Neural progenitor cell (in vitro differentiated cells): ENCODE data around the gene FREM1. TPM values are rescaled to one million over a fixed set of nuclear protein-coding genes. Genes with fewer than 3 reads are reported as not detected.

Experiments used
- DNase-seq: peaks from one replicate; pipeline ENCODE4 v3.0.0-alpha.2; 2016; ENCODE audit warnings: low spot score
- H2AFZ ChIP-seq: fragments of 200-600 bp; sonication (generic); replicated peaks from 2 replicates; pipeline ENCODE4 v1.6.1; 2016; ENCODE audit warnings: antibody characterized with exemption
- H3F3A ChIP-seq: fragments of 200-600 bp; sonication (generic); 2 replicates; pipeline ENCODE4 v1.6.1; 2016; ENCODE audit warnings: antibody characterized with exemption, low read depth
- H3K27ac ChIP-seq: fragments of 200-600 bp; sonication (generic); 2 replicates; pipeline ENCODE4 v1.5.1; 2016; ENCODE audit warnings: mild to moderate bottlenecking
- H3K27me3 ChIP-seq: fragments of 200-600 bp; sonication (generic); 2 replicates; pipeline ENCODE4 v1.6.1; 2016; ENCODE audit warnings: mild to moderate bottlenecking, moderate library complexity
- H3K36me3 ChIP-seq: fragments of 200-600 bp; sonication (generic); 2 replicates; pipeline ENCODE4 v1.5.1; 2016
- H3K4me1 ChIP-seq: fragments of 200-600 bp; sonication (generic); 2 replicates; pipeline ENCODE4 v1.6.1; 2016; ENCODE audit warnings: mixed run types
- H3K4me2 ChIP-seq: fragments of 200-600 bp; sonication (generic); 2 replicates; pipeline ENCODE4 v1.6.1; 2016
- H3K4me3 ChIP-seq: fragments of 200-600 bp; sonication (generic); 2 replicates; pipeline ENCODE4 v1.5.1; 2016
- H3K79me2 ChIP-seq: fragments of 200-600 bp; sonication (generic); 2 replicates; pipeline ENCODE4 v1.6.1; 2016; ENCODE audit warnings: low read depth
- H3K9ac ChIP-seq: fragments of 200-600 bp; sonication (generic); 2 replicates; pipeline ENCODE4 v1.6.1; 2016
- H3K9me3 ChIP-seq: fragments of 200-600 bp; sonication (generic); 2 replicates; pipeline ENCODE4 v1.5.1; 2016; ENCODE audit warnings: low read depth
- H4K20me1 ChIP-seq: fragments of 200-600 bp; sonication (generic); 2 replicates; pipeline ENCODE4 v1.6.1; 2016; ENCODE audit warnings: low read depth
- H3K27ac Mint-ChIP-seq: 3 replicates; pipeline ENCODE4 v1.8.0; 2021; ENCODE audit warnings: mixed read lengths
- H3K27me3 Mint-ChIP-seq: 2 replicates; pipeline ENCODE4 v1.8.0; 2022; ENCODE audit warnings: low read depth, mild to moderate bottlenecking, inconsistent platforms, moderate library complexity, mixed read lengths; ENCODE audit not compliant: insufficient read depth
- H3K36me3 Mint-ChIP-seq: 3 replicates; pipeline ENCODE4 v1.8.0; 2021; ENCODE audit warnings: mixed read lengths
- H3K4me1 Mint-ChIP-seq: 3 replicates; pipeline ENCODE4 v1.8.0; 2021; ENCODE audit warnings: mixed read lengths
- H3K4me3 Mint-ChIP-seq: 3 replicates; pipeline ENCODE4 v1.8.0; 2021; ENCODE audit warnings: mild to moderate bottlenecking, moderate library complexity, mixed read lengths
- H3K9me3 Mint-ChIP-seq: 3 replicates; pipeline ENCODE4 v1.8.0; 2020; ENCODE audit warnings: mixed read lengths
- EZH2 ChIP-seq: fragments of 200-600 bp; sonication (generic); IDR thresholded peaks from 2 replicates; pipeline ENCODE4 v1.6.1; 2017; ENCODE audit warnings: antibody characterized with exemption, mild to moderate bottlenecking, moderate library complexity
- EZH2phosphoT487 ChIP-seq: fragments of 200-600 bp; sonication (generic); IDR thresholded peaks from 2 replicates; pipeline ENCODE4 v1.6.1; 2017; ENCODE audit warnings: antibody characterized with exemption
- total RNA-seq: library from RNA; depleted of rRNA; stranded (reverse); fragments of >200 nt; gene quantifications from 2 replicates; pipeline ENCODE4 v1.2.3, GENCODE V29; 2015; ENCODE audit warnings: low replicate concordance
- TF ChIP-seq, protein P1 (sequence below): fragments of 200-600 bp; sonication (generic); IDR thresholded peaks from 2 replicates; pipeline ENCODE4 v1.5.1; 2017; ENCODE audit warnings: antibody characterized with exemption, mild to moderate bottlenecking

FREM1 gene
- total RNA-seq, 1 donor from 2014 or later = 1.2 TPM

DNA sequence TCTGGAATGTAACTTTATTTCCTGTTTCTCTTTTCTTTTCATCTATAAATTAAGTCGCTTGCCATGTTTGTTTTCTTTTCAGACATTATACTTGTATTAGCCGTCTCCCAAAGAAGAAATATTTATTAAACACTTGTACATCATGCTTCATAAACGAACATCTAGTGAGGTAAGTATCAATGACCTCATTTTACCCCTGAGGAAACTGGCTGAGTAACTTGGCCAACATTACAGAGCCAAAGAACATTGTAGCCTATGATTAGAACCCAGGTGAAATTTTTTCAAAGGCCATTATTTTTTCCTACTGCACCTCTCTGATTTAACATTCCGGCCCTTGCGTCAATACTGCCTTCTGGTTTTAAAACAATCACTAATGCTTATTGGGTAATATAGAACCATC lies 4.2 kb downstream of the FREM1 start:
- no peaks in the 10 kb centered on the region for H3K36me3 ChIP-seq
- no peak overlapping the region for H3K27ac ChIP-seq
- TF ChIP-seq, protein P1, sequence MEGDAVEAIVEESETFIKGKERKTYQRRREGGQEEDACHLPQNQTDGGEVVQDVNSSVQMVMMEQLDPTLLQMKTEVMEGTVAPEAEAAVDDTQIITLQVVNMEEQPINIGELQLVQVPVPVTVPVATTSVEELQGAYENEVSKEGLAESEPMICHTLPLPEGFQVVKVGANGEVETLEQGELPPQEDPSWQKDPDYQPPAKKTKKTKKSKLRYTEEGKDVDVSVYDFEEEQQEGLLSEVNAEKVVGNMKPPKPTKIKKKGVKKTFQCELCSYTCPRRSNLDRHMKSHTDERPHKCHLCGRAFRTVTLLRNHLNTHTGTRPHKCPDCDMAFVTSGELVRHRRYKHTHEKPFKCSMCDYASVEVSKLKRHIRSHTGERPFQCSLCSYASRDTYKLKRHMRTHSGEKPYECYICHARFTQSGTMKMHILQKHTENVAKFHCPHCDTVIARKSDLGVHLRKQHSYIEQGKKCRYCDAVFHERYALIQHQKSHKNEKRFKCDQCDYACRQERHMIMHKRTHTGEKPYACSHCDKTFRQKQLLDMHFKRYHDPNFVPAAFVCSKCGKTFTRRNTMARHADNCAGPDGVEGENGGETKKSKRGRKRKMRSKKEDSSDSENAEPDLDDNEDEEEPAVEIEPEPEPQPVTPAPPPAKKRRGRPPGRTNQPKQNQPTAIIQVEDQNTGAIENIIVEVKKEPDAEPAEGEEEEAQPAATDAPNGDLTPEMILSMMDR = no peak
- TF ChIP-seq EZH2phosphoT487 (no peak), EZH2 (no peak)
- peaks cover 22% of the 10 kb centered on the region for H3K27me3 ChIP-seq
- H3K79me2 ChIP-seq = no peaks in the 10 kb centered on the region
- Mint-ChIP-seq H3K9me3 (peaks cover 4% of the 10 kb centered on the region), H3K27ac (no peak overlapping the region), H3K4me3 (no peak overlapping the region), H3K4me1 (peaks cover 56% of the 10 kb centered on the region), H3K27me3 (peaks cover 3% of the 10 kb centered on the region), H3K36me3 (peaks cover 4% of the 10 kb centered on the region)
- H3K9ac ChIP-seq = no peak overlapping the region
- peaks cover 21% of the 10 kb centered on the region for H3F3A ChIP-seq
- peaks cover 40% of the 10 kb centered on the region for H3K4me1 ChIP-seq
- H3K9me3 ChIP-seq = no peaks in the 10 kb centered on the region
- H3K4me2 ChIP-seq = no peak overlapping the region
- no peak for DNase-seq
- H4K20me1 ChIP-seq = peaks cover 12% of the 10 kb centered on the region
- H2AFZ ChIP-seq = no peak overlapping the region
- H3K4me3 ChIP-seq = no peak overlapping the region

GRCh38 chr9:14903040-14903439 lies 7.2 kb downstream of the FREM1 start:
- no peak overlapping the region for H2AFZ ChIP-seq
- Mint-ChIP-seq H3K4me1 (peaks cover 65% of the 10 kb centered on the region), H3K36me3 (peaks cover 13% of the 10 kb centered on the region), H3K27ac (no peak overlapping the region), H3K27me3 (peaks cover 5% of the 10 kb centered on the region), H3K4me3 (no peak overlapping the region), H3K9me3 (peaks cover 11% of the 10 kb centered on the region)
- H3K27me3 ChIP-seq = peaks cover 6% of the 10 kb centered on the region
- TF ChIP-seq EZH2 = no peak
- TF ChIP-seq, protein P1 = no peak
- no peak for TF ChIP-seq EZH2phosphoT487
- H3K4me3 ChIP-seq = no peak overlapping the region
- no peak overlapping the region for H3K27ac ChIP-seq
- no peak overlapping the region for H3K4me2 ChIP-seq
- no peaks in the 10 kb centered on the region for H3F3A ChIP-seq
- H3K9me3 ChIP-seq = no peaks in the 10 kb centered on the region
- H3K4me1 ChIP-seq = peaks cover 13% of the 10 kb centered on the region
- peaks cover 3% of the 10 kb centered on the region for H4K20me1 ChIP-seq
- H3K9ac ChIP-seq = no peak overlapping the region
- DNase-seq = no peak
- no peaks in the 10 kb centered on the region for H3K79me2 ChIP-seq
- H3K36me3 ChIP-seq = no peaks in the 10 kb centered on the region

DNA sequence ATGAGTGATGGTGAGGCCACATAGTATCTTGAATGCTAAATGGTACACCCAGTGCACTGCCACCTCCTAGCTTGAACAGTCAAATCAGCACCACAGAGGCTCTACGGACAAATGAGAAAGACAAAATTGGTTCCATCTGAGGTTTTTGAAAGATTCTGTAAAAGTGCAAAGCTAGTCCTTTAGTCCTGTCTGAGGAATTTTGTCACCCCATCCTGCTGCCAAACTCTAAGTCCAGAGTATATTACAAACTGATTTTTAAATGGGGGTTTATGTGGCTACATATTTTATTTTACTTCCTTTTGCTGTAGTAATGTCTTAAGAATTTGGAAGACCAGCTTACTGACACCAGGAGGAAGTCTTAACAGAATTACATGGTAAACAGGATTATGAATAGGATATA lies 7.7 kb downstream of the FREM1 start:
- peaks cover 65% of the 10 kb centered on the region for H3K4me1 Mint-ChIP-seq

More for the DNA sequence above, 7.7 kb downstream of the FREM1 start:
- H3K4me3 Mint-ChIP-seq = no peak overlapping the region
- no peaks in the 10 kb centered on the region for H3F3A ChIP-seq
- H4K20me1 ChIP-seq = peaks cover 2% of the 10 kb centered on the region
- H2AFZ ChIP-seq = no peak overlapping the region
- TF ChIP-seq EZH2 = no peak
- TF ChIP-seq, protein P1 = no peak
- no peak for TF ChIP-seq EZH2phosphoT487
- peaks cover 16% of the 10 kb centered on the region for H3K36me3 Mint-ChIP-seq
- H3K36me3 ChIP-seq = no peaks in the 10 kb centered on the region
- H3K9ac ChIP-seq = no peak overlapping the region
- H3K4me2 ChIP-seq = no peak overlapping the region
- no peaks in the 10 kb centered on the region for H3K9me3 ChIP-seq
- H3K27me3 Mint-ChIP-seq = peaks cover 5% of the 10 kb centered on the region
- no peak overlapping the region for H3K4me3 ChIP-seq
- no peak for DNase-seq
- H3K4me1 ChIP-seq = peaks cover 9% of the 10 kb centered on the region
- H3K9me3 Mint-ChIP-seq = peaks cover 11% of the 10 kb centered on the region
- H3K79me2 ChIP-seq = no peaks in the 10 kb centered on the region
- no peak overlapping the region for H3K27ac ChIP-seq
- H3K27me3 ChIP-seq = peaks cover under 1% of the 10 kb centered on the region
- H3K27ac Mint-ChIP-seq = no peak overlapping the region
